Lower lobe of right lung (tissue), 2 donors: ENCODE data around the gene ZSCAN9. TPM values are rescaled to one million over a fixed set of nuclear protein-coding genes. Genes with fewer than 3 reads are reported as not detected.
A peak's percentile ranks its signal among the peaks of the same experiment; 100 is the strongest.

Experiments
- ATAC-seq, 2 donors: fragments of 200-7000 bp; cut with Tn5 transposase; one replicate each; pipeline ENCODE4 v1.9.1; 2020 to 2022; ENCODE audit warnings: mild to moderate bottlenecking in 2 of 2, moderate library complexity in 2 of 2
- DNase-seq: peaks from one replicate; pipeline ENCODE4 v3.0.0-alpha.2; 2020
- H3K27ac ChIP-seq: fragments of 200-600 bp; one replicate; pipeline ENCODE4 v1.8.0; 2022
- H3K27me3 ChIP-seq: fragments of 200-600 bp; one replicate; pipeline ENCODE4 v1.8.0; 2022; ENCODE audit warnings: low read depth
- H3K36me3 ChIP-seq: fragments of 200-600 bp; one replicate; pipeline ENCODE4 v1.8.0; 2022; ENCODE audit warnings: mild to moderate bottlenecking
- H3K4me1 ChIP-seq: fragments of 200-600 bp; one replicate; pipeline ENCODE4 v1.8.0; 2022
- H3K4me3 ChIP-seq: fragments of 200-600 bp; one replicate; pipeline ENCODE4 v1.8.0; 2022; ENCODE audit warnings: mild to moderate bottlenecking
- H3K9me3 ChIP-seq: fragments of 200-600 bp; one replicate; pipeline ENCODE4 v1.8.0; 2022
- intact Hi-C: fragments of 100-400 bp; cut with DNase I; formaldehyde crosslinking; loops from one replicate; pipeline ENCODE4 v1.11.0; 2022
- total RNA-seq: library from RNA; stranded (reverse); fragmentation: NEBNext Ultra II Directional; extraction: Animal tissue kit (Norgen Biotek cat#: 25700); gene quantifications from one replicate; pipeline ENCODE4 v1.2.1, GENCODE V29; 2021
- TF ChIP-seq, protein P1 (sequence below): fragments of 200-600 bp; IDR thresholded peaks from one replicate; pipeline ENCODE4 v1.8.0; 2022; ENCODE audit warnings: antibody characterized with exemption, mild to moderate bottlenecking
- donor health status: DM: no; HTN: yes; CAD: no; lungs with severe emphysema.

ZSCAN9 gene
- total RNA-seq, 1 donor from 2014 or later, result 11.3 TPM

DNA sequence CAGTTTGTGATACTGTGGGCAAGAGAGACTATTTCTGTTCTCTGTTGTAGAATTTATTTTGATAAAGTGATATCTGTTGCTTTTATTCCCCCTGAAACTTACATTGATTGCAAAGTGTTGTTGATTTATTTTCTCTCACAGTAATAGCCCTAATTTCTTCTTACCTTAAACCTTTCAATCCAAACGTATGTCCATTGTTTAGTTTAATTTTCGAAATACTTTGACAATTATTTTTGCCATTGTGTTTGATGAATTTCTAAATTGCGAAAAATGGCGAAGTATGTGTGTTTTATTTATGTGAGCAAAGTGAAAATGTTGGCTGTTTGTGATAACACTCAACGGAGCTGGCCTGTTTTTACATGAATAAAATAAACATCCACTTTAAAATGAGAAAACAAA lies 41.5 kb downstream of the ZSCAN9 start:
- intact Hi-C loops, result no loop called here
- ATAC-seq (no peak), DNase-seq (no peak)
- H3K4me3 ChIP-seq, result peak overlapping the region; percentile 69
- no peaks in the 10 kb centered on the region for H3K9me3 ChIP-seq
- no peaks in the 10 kb centered on the region for H3K27me3 ChIP-seq
- TF ChIP-seq, protein P1, sequence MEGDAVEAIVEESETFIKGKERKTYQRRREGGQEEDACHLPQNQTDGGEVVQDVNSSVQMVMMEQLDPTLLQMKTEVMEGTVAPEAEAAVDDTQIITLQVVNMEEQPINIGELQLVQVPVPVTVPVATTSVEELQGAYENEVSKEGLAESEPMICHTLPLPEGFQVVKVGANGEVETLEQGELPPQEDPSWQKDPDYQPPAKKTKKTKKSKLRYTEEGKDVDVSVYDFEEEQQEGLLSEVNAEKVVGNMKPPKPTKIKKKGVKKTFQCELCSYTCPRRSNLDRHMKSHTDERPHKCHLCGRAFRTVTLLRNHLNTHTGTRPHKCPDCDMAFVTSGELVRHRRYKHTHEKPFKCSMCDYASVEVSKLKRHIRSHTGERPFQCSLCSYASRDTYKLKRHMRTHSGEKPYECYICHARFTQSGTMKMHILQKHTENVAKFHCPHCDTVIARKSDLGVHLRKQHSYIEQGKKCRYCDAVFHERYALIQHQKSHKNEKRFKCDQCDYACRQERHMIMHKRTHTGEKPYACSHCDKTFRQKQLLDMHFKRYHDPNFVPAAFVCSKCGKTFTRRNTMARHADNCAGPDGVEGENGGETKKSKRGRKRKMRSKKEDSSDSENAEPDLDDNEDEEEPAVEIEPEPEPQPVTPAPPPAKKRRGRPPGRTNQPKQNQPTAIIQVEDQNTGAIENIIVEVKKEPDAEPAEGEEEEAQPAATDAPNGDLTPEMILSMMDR, result no peak
- peaks cover 14% of the 10 kb centered on the region for H3K4me1 ChIP-seq
- H3K27ac ChIP-seq, result peak overlapping the region; percentile 84
- no peaks in the 10 kb centered on the region for H3K36me3 ChIP-seq

DNA sequence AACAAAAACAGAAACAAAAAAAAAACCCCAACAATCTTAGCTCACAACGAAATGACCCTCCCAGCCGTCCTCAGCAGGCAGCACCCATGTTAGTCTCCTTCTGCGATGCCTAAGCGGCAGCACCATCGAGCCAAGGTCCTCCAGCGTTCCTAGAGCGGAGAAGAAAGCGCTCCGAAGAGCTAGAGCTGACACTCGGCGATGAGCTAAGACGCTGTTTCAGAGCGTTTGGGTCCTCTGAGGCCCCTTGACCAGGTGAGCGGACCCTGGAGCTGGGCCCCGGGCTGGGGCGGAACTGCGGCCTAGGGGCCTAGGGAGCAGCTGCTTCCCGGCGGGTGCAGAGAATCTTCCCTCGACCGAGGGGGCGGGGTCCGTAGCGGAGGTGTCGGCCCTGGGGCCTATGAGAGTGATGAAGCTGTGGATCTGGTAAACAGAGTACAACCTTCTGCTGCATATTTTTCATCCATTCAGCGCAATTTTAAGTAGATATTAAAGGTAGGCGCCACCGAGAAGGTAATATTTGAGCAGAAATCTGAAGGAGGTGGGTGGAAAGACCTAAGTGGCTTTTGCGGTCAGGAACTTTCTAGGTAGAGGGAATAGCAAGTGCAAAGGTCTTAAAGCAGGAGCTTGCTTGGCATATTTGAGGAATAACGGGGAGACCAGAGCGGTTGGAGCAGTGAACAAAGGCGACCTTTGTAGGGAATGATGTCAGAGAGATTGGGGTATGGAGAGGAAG lies 42.1 kb downstream of the ZSCAN9 start, which contains the start of gene ZSCAN26:
ZSCAN26 (plus strand) TSS at position 182 of the 733 bp plus-strand sequence. CDS start 4,777 bp downstream, outside the sequence.
- H3K4me1 ChIP-seq, result peaks cover 14% of the 10 kb centered on the region
- ATAC-seq, result peak; percentile 97 to 99
- H3K27me3 ChIP-seq, result no peaks in the 10 kb centered on the region
- peaks cover 6% of the 10 kb centered on the region for H3K36me3 ChIP-seq
- intact Hi-C loops, result no loop called here
- peak within 1 kb of the TSS; percentile 84 for H3K27ac ChIP-seq
- DNase-seq, result peak; percentile 84
- TF ChIP-seq, protein P1, result no peak
- peak within 1 kb of the TSS; percentile 69 for H3K4me3 ChIP-seq
- no peaks in the 10 kb centered on the region for H3K9me3 ChIP-seq

DNA sequence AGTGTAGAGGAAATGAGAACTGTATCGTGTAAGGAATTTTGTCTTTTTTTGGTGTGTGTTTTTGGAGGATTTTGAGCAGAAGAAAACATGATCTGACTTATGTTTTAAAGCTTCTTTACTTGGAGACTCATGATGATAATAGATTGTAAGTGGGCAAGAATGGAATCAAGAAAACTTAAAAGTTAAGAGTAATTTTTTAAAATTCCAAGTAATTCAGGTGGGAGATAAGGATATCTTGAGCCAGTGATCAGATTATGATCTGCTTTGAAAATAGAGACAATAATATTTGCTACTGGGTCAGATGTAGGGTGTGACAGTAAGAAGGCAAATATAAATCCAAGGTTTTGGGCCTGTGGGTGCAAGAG lies 42.6 kb downstream of the ZSCAN9 start:
- DNase-seq (no peak), ATAC-seq (no peak)
- intact Hi-C loops, result no loop called here
- H3K27ac ChIP-seq, result peak overlapping the region; percentile 84
- peaks cover 14% of the 10 kb centered on the region for H3K4me1 ChIP-seq
- H3K36me3 ChIP-seq, result peaks cover 11% of the 10 kb centered on the region
- TF ChIP-seq, protein P1, result no peak
- no peaks in the 10 kb centered on the region for H3K9me3 ChIP-seq
- peak overlapping the region; percentile 69 for H3K4me3 ChIP-seq
- H3K27me3 ChIP-seq, result no peaks in the 10 kb centered on the region

DNA sequence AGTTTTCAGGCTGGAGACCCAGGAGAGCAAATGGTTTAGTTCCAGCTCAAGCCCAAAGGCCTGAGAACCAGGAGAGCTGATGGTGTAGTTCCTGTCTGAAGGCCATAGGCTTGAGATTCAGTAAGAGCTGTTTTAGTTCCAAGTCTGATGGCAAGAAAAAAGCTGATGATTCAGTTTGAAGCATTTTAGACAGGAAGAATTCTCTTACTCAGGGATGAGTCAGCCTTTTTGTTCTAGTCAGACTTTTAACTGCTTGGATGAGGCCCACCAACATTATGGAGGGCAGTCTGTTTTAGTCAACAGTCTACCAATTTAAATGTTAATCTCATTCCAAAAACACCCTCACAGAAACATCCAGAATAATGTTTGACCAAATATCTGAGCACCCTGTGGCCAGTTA lies 44.4 kb downstream of the ZSCAN9 start:
- intact Hi-C loops, result no loop called here
- no peaks in the 10 kb centered on the region for H3K9me3 ChIP-seq
- H3K4me1 ChIP-seq, result peaks cover 14% of the 10 kb centered on the region
- ATAC-seq (no peak), DNase-seq (no peak)
- TF ChIP-seq, protein P1, result no peak
- no peak overlapping the region for H3K27ac ChIP-seq
- H3K36me3 ChIP-seq, result peaks cover 29% of the 10 kb centered on the region
- H3K4me3 ChIP-seq, result no peak overlapping the region
- H3K27me3 ChIP-seq, result no peaks in the 10 kb centered on the region

DNA sequence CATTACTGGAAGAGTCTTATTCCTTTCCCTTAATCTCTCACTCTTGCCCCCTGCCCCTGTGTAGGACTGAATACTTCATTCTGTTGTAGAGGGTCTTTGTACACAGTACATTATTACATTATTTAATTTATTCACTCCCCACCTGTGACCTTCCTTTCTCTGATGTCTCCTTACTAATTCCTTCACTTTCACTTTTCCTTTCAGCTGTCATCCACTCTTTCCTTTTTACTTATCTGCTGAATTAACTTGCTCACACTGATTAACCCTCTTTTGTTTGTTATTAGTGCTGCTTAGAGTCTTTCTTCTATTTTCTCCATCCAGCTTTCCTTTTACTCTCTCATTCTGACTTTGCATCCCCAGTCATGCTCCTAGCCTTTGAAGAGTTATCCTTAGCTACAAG lies 49.8 kb downstream of the ZSCAN9 start:
- DNase-seq, result no peak
- H3K36me3 ChIP-seq, result peaks cover 60% of the 10 kb centered on the region

More for the DNA sequence above, 49.8 kb downstream of the ZSCAN9 start:
- ATAC-seq, result no peak
- H3K9me3 ChIP-seq, result no peaks in the 10 kb centered on the region
- no peaks in the 10 kb centered on the region for H3K4me1 ChIP-seq
- TF ChIP-seq, protein P1, result no peak
- intact Hi-C loops, result no loop called here
- H3K27ac ChIP-seq, result no peak overlapping the region
- H3K4me3 ChIP-seq, result no peak overlapping the region
- no peaks in the 10 kb centered on the region for H3K27me3 ChIP-seq
